C4-2B (cell line): ENCODE measurements around the gene NCBP2.

Source experiments
- H3K27ac ChIP-seq: fragments of 450-650 bp; 2 replicates; pipeline ENCODE4 v1.5.1; 2017
- CTCF ChIP-seq: fragments of 450-650 bp; conservative IDR thresholded peaks from 2 replicates; pipeline ENCODE4 v1.5.1; 2017; ENCODE audit warnings: mild to moderate bottlenecking
- ZFX ChIP-seq: fragments of 450-650 bp; IDR thresholded peaks from 2 replicates; pipeline ENCODE4 v1.6.1; 2017

Gene NCBP2

GRCh38 chr3:196894557-196895295, 47.6 kb downstream of the NCBP2 start:
- TF ChIP-seq ZFX (no peak), CTCF (no peak)

GRCh38 chr3:196889844-196890708, 52.3 kb downstream of the NCBP2 start:
- no peak overlapping the region for H3K27ac ChIP-seq
- TF ChIP-seq CTCF (no peak), ZFX (no peak)

More at GRCh38 chr3:196894557-196895295, 47.6 kb downstream of the NCBP2 start:
- H3K27ac ChIP-seq: no peak overlapping the region

- no peak overlapping the region for H3K27ac ChIP-seq
- TF ChIP-seq CTCF (no peak), ZFX (no peak)
These were observed 56.2 kb downstream of the NCBP2 start for GRCh38 chr3:196886144-196886543.
